ENCODE data around the gene VIT.

GRCh38 chr2:36695746-36696415 lies 626 bp upstream of the VIT start:
- TF ChIP-seq CTCF (IDR thresholded peaks at IDR 0.05) = peak in 1 of 3 experiments; percentile 38
- TF ChIP-seq POLR2A (IDR thresholded peaks at IDR 0.05) = no peak
- TF ChIP-seq POLR2AphosphoS5 (IDR thresholded peaks at IDR 0.05; ENCODE audit: insufficient read depth in 1 of 2, low read depth in 1 of 2) = no peak
